HUES6 (cell line): ENCODE results near the gene GNAT1.

Experiments
- H3K27ac ChIP-seq: 2 replicates; pipeline ENCODE4 v1.7.0; 2013; ENCODE audit warnings: low read depth, mild to moderate bottlenecking, low read length, inconsistent platforms
- H3K27me3 ChIP-seq: 2 replicates; pipeline ENCODE4 v1.6.1; 2013; ENCODE audit warnings: low read length; ENCODE audit not compliant: control insufficient read depth, insufficient read depth
- H3K36me3 ChIP-seq: 2 replicates; pipeline ENCODE4 v1.6.1; 2013; ENCODE audit warnings: low read length; ENCODE audit not compliant: control insufficient read depth, insufficient read depth
- H3K4me1 ChIP-seq: 2 replicates; pipeline ENCODE4 v1.6.1; 2013; ENCODE audit warnings: low read length; ENCODE audit not compliant: control insufficient read depth, insufficient read depth
- H3K4me3 ChIP-seq: 2 replicates; pipeline ENCODE4 v1.5.1; 2013; ENCODE audit warnings: low read depth, low read length
- H3K9ac ChIP-seq: one replicate; pipeline ENCODE4 v1.6.1; 2013; ENCODE audit warnings: mild to moderate bottlenecking, low read length
- H3K9me3 ChIP-seq: 2 replicates; pipeline ENCODE4 v1.6.1; 2013; ENCODE audit warnings: low read depth, low read length; ENCODE audit not compliant: control insufficient read depth, insufficient read depth

Gene GNAT1

GRCh38 chr3:50182533-50183099 lies 8.8 kb upstream of the GNAT1 start:
- no peaks in the 10 kb centered on the region for H3K9me3 ChIP-seq
- peaks cover 41% of the 10 kb centered on the region for H3K36me3 ChIP-seq
- no peak overlapping the region for H3K4me3 ChIP-seq
- no peak overlapping the region for H3K9ac ChIP-seq
- no peak overlapping the region for H3K27ac ChIP-seq
- H3K27me3 ChIP-seq: no peaks in the 10 kb centered on the region
- H3K4me1 ChIP-seq: no peaks in the 10 kb centered on the region

GRCh38 chr3:50183755-50184154 lies 7.7 kb upstream of the GNAT1 start:
- Histone ChIP-seq H3K4me1 (no peaks in the 10 kb centered on the region), H3K36me3 (peaks cover 41% of the 10 kb centered on the region), H3K9ac (no peak overlapping the region), H3K4me3 (no peak overlapping the region), H3K27ac (no peak overlapping the region), H3K27me3 (no peaks in the 10 kb centered on the region), H3K9me3 (no peaks in the 10 kb centered on the region)

DNA sequence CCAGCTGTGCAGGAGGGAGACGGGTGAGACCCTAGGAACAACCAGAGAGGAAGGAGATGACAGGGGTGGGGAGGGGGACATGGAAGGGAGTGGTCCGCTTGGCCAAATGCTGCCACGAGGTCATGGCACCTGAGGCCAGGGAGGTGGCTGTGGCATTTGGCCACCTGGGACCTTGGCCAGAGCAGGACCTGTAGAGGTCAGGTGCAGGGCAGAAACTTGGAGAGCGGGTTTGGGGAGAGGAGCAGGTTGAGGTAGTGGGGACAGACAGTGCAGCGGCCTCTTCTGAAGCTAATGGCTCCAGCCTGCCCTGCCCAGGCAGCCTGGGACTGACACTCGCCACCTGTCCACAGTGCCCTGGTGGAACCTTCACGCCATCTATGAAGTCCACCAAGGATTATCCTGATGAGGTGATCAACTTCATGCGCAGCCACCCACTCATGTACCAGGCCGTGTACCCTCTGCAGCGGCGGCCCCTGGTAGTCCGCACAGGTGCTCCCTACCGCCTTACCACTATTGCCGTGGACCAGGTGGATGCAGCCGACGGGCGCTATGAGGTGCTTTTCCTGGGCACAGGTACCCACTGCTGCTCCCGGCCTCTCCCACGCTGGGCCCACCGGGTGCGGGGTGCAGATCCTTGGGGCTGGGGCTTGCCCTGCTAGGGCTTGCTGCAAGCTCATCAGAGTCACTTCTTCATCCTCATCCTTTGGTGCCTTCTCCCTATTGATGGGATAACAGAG lies 7.0 kb upstream of the GNAT1 start:
- no peak overlapping the region for H3K4me3 ChIP-seq

GRCh38 chr3:50185230-50185629 lies 6.2 kb upstream of the GNAT1 start:
- H3K9me3 ChIP-seq: no peaks in the 10 kb centered on the region
- H3K36me3 ChIP-seq: peaks cover 41% of the 10 kb centered on the region
- H3K4me1 ChIP-seq: no peaks in the 10 kb centered on the region
- no peak overlapping the region for H3K4me3 ChIP-seq
- no peaks in the 10 kb centered on the region for H3K27me3 ChIP-seq
- H3K27ac ChIP-seq: no peak overlapping the region
- no peak overlapping the region for H3K9ac ChIP-seq

More for the DNA sequence above, 7.0 kb upstream of the GNAT1 start:
- Histone ChIP-seq H3K36me3 (peaks cover 41% of the 10 kb centered on the region), H3K4me1 (no peaks in the 10 kb centered on the region), H3K9ac (no peak overlapping the region), H3K9me3 (no peaks in the 10 kb centered on the region), H3K27me3 (no peaks in the 10 kb centered on the region), H3K27ac (no peak overlapping the region)

DNA sequence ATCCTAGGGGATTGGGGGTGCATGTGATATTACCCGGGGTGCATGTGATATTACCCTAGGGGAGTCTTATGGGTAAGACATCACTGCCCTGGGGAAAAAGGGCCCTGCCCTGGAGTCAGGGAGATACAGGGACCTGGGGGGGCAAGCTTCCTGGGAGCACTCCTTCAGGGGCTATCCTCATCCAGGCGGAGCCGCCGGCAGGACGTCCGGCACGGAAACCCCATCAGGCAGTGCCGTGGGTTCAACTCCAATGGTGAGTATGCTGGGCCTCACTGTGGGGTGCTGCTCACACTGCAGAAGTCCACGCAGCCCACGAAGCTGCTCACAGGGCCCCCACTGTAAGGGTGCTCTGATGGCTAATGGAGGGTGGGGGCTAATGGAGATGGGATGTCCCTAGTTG lies 5.3 kb upstream of the GNAT1 start:
- Histone ChIP-seq H3K9ac (no peak overlapping the region), H3K9me3 (no peaks in the 10 kb centered on the region), H3K4me1 (no peaks in the 10 kb centered on the region), H3K27me3 (no peaks in the 10 kb centered on the region), H3K4me3 (no peak overlapping the region), H3K36me3 (peaks cover 41% of the 10 kb centered on the region), H3K27ac (no peak overlapping the region)

DNA sequence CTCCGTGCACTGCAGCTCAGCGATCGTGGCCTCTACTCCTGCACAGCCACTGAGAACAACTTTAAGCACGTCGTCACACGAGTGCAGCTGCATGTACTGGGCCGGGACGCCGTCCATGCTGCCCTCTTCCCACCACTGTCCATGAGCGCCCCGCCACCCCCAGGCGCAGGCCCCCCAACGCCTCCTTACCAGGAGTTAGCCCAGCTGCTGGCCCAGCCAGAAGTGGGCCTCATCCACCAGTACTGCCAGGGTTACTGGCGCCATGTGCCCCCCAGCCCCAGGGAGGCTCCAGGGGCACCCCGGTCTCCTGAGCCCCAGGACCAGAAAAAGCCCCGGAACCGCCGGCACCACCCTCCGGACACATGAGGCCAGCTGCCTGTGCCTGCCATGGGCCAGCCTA lies 3.7 kb upstream of the GNAT1 start:
- Histone ChIP-seq H3K4me3 (no peak overlapping the region), H3K9me3 (no peaks in the 10 kb centered on the region), H3K4me1 (no peaks in the 10 kb centered on the region), H3K36me3 (peaks cover 33% of the 10 kb centered on the region), H3K27me3 (no peaks in the 10 kb centered on the region), H3K9ac (no peak overlapping the region), H3K27ac (no peak overlapping the region)

- peaks cover 25% of the 10 kb centered on the region for H3K36me3 ChIP-seq
- no peak overlapping the region for H3K4me3 ChIP-seq
- no peaks in the 10 kb centered on the region for H3K9me3 ChIP-seq
- H3K27me3 ChIP-seq: peaks cover 8% of the 10 kb centered on the region
- no peak overlapping the region for H3K27ac ChIP-seq
- no peak overlapping the region for H3K9ac ChIP-seq
- H3K4me1 ChIP-seq: no peaks in the 10 kb centered on the region
Observed at GRCh38 chr3:50189274-50189673, 2.1 kb upstream of the GNAT1 start.

DNA sequence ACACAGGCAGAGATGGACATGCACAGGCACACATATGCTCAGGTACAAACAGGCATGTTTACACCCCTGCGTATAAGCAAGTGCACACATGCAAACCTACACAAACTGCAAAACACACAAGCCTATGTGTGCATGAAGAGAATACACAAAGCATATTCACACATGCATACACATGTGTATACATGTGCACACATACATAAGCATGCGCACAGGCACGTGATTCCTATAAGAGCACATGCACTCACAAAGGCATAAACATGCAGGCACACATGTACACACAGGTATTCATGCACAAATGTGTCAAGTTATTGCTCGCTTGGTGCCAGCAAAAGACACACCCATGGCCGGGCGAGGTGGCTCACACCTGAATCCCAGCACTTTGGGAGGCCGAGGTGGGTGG lies 1.4 kb upstream of the GNAT1 start:
- no peaks in the 10 kb centered on the region for H3K4me1 ChIP-seq
- peaks cover 9% of the 10 kb centered on the region for H3K27me3 ChIP-seq
- H3K9ac ChIP-seq: no peak overlapping the region
- H3K9me3 ChIP-seq: no peaks in the 10 kb centered on the region
- H3K4me3 ChIP-seq: no peak overlapping the region
- H3K27ac ChIP-seq: no peak overlapping the region
- peaks cover 18% of the 10 kb centered on the region for H3K36me3 ChIP-seq

- peaks cover 19% of the 10 kb centered on the region for H3K27me3 ChIP-seq
- peaks cover 10% of the 10 kb centered on the region for H3K4me1 ChIP-seq
- no peak overlapping the region for H3K9ac ChIP-seq
- H3K9me3 ChIP-seq: no peaks in the 10 kb centered on the region
- no peak overlapping the region for H3K4me3 ChIP-seq
- no peak overlapping the region for H3K27ac ChIP-seq
- no peaks in the 10 kb centered on the region for H3K36me3 ChIP-seq
Observed at GRCh38 chr3:50192124-50192523, 714 bp downstream of the GNAT1 start.

DNA sequence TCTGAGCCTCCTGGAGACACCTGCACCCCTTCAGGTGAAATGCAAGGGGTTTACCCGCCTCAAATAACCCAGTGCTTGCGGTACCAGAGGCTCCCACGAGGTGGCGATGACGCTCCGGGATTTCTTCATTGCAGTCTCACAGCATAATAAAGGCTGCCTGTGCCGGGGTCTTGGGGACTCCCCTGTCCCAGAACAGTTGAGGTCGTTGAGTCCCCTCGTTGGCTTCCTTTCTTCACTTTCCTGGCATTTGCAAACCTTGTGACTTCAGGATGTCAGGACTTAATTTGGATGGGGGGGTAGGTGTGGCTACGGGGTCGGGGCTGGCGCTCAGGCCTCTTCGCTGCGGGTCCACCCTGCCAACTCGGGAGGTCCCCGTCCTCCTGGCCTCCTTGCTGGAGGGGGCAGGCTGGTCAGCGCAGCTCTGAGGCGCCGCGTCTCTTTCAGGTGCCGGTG lies 1.3 kb downstream of the GNAT1 start:
- Histone ChIP-seq H3K36me3 (no peaks in the 10 kb centered on the region), H3K27me3 (peaks cover 19% of the 10 kb centered on the region), H3K4me1 (peaks cover 10% of the 10 kb centered on the region), H3K9me3 (no peaks in the 10 kb centered on the region), H3K9ac (no peak overlapping the region), H3K27ac (no peak overlapping the region), H3K4me3 (no peak overlapping the region)

DNA sequence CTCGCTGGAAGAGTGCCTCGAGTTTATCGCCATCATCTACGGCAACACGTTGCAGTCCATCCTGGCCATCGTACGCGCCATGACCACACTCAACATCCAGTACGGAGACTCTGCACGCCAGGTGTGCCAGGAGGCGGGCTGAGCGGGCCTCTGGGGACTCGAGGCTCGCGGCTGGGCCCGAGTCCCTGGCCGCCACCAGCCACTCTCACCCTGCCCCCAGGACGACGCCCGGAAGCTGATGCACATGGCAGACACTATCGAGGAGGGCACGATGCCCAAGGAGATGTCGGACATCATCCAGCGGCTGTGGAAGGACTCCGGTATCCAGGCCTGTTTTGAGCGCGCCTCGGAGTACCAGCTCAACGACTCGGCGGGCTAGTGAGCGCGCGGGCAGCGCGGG lies 1.9 kb downstream of the GNAT1 start:
- H3K27ac ChIP-seq: no peak overlapping the region
- H3K9me3 ChIP-seq: no peaks in the 10 kb centered on the region
- H3K4me1 ChIP-seq: peaks cover 10% of the 10 kb centered on the region
- H3K9ac ChIP-seq: no peak overlapping the region
- H3K27me3 ChIP-seq: peaks cover 19% of the 10 kb centered on the region
- no peaks in the 10 kb centered on the region for H3K36me3 ChIP-seq
- no peak overlapping the region for H3K4me3 ChIP-seq
